ENCODE results near the gene ATOH8.

The ATOH8 gene

DNA sequence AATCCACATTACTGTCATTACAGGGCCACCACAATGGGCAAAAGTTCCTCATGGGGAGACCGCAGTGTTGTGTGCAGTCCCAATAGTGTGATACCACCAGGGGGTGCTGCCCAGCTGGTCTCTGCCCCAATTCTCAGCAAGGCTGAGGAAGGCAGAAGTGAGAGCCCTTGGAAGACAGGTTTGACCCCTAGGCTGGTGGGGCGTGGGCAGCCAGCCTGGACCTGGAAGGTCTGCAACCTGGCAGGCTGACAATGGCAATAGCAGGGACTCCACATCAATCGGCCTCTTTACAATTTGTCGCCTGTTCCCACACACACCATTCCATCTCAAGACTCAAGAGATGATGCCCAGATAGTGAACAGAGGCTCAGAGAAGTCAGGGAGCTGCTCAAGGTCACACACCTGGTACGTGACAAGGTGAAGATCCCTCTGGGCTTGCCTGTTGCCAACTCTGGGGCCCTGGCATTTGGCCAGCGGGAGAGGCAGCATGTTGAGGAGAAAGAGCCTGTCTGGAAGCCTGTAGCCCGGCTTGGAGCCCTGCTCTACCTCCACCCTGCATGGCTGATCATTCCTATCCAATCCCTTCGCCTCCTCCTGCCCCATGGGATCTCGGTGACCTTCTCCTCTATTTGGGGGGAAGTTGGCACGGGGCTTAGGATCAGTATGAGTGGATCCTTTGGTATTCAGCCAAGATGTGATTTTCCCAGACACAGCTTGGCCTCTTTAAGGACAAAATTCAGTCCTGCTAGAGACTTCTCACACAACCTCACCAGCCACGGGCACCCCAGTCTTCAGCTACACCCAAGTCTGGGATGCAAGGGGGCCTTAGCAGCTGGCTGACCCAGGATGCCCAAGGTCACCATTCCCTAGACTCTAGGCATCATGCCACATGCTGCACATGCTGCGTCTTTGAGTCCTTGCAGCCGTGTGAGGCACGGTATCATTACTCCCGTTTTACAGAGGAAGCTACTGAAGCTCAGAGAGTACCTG lies 2.9 kb upstream of the ATOH8 start:
- TF ChIP-seq, protein P1, sequence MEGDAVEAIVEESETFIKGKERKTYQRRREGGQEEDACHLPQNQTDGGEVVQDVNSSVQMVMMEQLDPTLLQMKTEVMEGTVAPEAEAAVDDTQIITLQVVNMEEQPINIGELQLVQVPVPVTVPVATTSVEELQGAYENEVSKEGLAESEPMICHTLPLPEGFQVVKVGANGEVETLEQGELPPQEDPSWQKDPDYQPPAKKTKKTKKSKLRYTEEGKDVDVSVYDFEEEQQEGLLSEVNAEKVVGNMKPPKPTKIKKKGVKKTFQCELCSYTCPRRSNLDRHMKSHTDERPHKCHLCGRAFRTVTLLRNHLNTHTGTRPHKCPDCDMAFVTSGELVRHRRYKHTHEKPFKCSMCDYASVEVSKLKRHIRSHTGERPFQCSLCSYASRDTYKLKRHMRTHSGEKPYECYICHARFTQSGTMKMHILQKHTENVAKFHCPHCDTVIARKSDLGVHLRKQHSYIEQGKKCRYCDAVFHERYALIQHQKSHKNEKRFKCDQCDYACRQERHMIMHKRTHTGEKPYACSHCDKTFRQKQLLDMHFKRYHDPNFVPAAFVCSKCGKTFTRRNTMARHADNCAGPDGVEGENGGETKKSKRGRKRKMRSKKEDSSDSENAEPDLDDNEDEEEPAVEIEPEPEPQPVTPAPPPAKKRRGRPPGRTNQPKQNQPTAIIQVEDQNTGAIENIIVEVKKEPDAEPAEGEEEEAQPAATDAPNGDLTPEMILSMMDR (IDR thresholded peaks at IDR 0.05; ENCODE audit: low read depth, low read length), result peak; percentile 90
- H3K4me3 ChIP-seq (ENCODE audit: low read depth, low read length), result no peak overlapping the region

DNA sequence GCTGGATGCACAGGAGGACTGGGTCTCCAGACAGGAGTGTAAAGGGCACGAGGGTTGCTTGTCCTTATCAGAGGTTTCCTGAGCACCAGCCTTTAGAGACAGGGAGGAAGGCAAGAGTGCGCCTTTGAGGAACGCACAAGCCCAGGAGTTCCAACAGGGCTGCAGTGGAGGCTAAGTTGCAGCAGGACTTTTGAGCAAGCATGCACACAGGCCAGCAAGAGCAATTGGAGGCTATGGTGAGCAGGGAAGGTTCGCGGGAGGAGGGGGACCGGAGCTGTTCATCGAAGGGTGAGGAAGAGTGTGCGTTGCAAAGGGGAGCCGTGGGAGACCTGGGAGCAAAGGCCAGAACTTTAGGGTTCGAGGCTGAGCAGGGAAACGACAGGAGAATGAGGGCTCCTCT lies 2.2 kb upstream of the ATOH8 start:
- H3K4me3 ChIP-seq (ENCODE audit: low read depth, low read length), result no peak overlapping the region
- TF ChIP-seq, protein P1 (IDR thresholded peaks at IDR 0.05; ENCODE audit: low read depth, low read length), result no peak

DNA sequence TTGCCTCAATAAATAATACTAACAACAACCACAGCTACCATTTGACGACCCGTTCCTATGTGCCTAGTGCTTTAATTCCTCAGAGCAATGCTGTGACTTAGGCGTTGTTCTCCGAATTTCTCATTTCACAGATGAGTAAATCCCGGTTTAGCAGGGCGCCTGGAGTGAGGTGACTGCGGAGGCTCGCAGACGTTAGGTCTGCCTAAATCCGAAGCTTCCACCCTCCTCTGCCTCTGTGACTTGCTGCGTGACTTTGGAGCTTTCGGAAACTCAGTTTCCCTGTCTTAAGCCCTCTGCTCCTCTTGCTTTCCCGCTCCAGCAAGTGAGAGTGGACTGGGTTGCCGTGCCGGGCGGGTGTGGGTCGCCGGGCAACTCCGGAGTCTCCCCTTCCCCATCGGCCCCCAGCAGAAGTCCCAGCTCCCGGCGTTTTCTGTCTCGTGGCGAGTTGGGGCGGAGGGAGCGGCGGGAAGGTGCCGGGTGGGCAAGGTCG lies 711 bp upstream of the ATOH8 start:
- TF ChIP-seq, protein P1 (IDR thresholded peaks at IDR 0.05; ENCODE audit: low read depth, low read length), result no peak
- H3K4me3 ChIP-seq (ENCODE audit: low read depth, low read length), result peak overlapping the region; percentile 79; the same call in 1 of the 2 replicates

DNA sequence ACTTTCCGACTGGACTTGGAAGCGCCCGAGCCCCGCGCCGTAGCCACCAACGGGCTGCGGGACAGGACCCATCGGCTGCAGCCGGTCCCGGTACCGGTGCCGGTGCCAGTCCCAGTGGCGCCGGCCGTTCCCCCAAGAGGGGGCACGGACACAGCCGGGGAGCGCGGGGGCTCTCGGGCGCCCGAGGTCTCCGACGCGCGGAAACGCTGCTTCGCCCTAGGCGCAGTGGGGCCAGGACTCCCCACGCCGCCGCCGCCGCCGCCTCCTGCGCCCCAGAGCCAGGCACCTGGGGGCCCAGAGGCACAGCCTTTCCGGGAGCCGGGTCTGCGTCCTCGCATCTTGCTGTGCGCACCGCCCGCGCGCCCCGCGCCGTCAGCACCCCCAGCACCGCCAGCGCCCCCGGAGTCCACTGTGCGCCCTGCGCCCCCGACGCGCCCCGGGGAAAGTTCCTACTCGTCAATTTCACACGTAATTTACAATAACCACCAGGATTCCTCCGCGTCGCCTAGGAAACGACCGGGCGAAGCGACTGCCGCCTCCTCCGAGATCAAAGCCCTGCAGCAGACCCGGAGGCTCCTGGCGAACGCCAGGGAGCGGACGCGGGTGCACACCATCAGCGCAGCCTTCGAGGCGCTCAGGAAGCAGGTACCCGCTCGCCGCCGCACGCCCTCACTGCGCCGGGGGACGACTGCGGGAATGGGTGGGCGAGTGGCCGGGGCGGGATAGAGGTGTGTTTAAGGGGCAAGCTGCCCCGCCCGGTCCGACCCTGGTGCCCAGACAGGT lies 713 bp downstream of the ATOH8 start:
- TF ChIP-seq, protein P1 (IDR thresholded peaks at IDR 0.05; ENCODE audit: low read depth, low read length), result 0 out of 2 replicates have a peak, but pooled peaks have one; percentile 1

DNA sequence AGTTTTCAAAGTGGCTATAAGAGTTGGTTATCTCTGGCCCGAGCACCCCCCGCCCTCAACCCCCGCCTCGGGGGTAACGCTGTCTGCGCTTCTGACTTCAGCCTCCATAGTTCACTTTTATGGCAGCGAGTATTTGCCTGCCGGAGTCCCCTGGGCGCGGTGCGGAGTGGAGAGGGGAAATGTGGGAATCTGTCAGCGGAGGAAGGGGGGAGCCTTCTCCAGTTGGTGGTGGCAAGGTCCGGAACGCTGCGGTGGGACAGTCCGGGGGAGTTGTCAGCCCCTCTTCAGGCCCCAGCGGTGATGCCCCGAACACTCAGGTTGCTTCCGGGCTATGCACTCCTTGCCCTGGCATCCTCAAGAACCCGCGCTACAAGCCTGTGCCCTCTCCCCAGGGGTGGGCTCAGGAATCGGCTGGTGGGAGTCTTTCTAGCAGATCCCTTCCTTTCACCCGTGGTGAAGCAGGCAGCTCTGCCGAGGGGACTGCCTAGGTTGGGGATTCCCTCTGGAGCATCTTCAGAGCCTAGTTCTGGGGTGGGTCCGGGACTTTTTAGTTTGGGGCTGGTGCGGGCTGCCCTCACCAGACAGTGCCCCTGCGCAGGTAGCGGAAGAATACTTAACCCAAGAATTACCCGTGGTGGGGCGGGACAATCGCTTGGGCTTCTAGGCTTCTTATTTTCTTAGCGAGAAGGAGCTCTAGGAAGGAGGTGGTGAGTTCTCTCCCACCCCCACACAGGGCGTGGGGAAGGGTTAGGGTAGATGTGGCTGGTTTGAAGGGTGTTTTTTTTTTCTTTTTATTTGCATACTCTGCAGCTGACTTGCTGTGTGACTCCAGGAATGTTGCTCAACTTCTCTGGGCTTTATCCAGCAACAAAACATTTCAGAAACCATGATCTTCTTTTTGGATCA lies 1.6 kb downstream of the ATOH8 start:
- TF ChIP-seq, protein P1 (IDR thresholded peaks at IDR 0.05; ENCODE audit: low read depth, low read length), result no peak
- H3K4me3 ChIP-seq (ENCODE audit: low read depth, low read length), result peak overlapping the region; percentile 79

More for the DNA sequence above, 713 bp downstream of the ATOH8 start:
- peak overlapping the region; percentile 79 for H3K4me3 ChIP-seq (ENCODE audit: low read depth, low read length)

DNA sequence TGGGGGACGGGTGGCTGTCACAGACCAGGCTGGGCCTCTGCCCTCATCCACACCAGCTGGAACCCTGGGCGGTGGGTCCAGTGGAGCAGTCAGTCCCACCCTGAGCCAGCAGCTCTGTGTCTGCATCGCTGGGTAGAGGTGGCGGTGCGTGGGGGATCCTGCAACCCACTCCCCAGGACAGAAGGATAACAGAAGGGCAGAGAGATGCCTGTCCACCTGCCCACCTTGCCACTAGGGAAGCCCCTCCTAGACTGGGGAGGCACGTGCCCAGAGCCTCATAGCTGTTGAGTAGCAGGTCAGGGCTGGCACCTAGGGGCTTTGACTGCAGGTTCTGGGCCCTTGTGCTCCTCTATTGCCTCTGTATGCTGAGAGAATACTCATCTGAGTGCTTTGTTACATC lies 2.4 kb downstream of the ATOH8 start:
- TF ChIP-seq, protein P1 (IDR thresholded peaks at IDR 0.05; ENCODE audit: low read depth, low read length), result no peak
- peak overlapping the region; percentile 79 for H3K4me3 ChIP-seq (ENCODE audit: low read depth, low read length)

Measured in WI38 (cell line).